ENCODE data around the gene SAXO1. TPM values are rescaled to one million over a fixed set of nuclear protein-coding genes. Genes with fewer than 3 reads are reported as not detected.
"Not testable (repeated sequence)": the region's sequence is repeated elsewhere in the genome, so short reads cannot be mapped to it uniquely, and the experiment has no call there.

The SAXO1 gene
- total RNA-seq, 1 donor from 2014 or later = 0.03 TPM

GRCh38 chr9:18941060-18941740 lies 91.8 kb downstream of the SAXO1 start:
- Histone ChIP-seq H3K9me3 (replicated peaks) (no peaks in the 10 kb centered on the region), H3K27ac (replicated peaks) (no peak overlapping the region), H3K27me3 (ENCODE audit: low read depth) (peaks cover 17% of the 10 kb centered on the region), H3K4me1 (peaks cover 10% of the 10 kb centered on the region), H3K36me3 (no peaks in the 10 kb centered on the region), H3K4me3 (no peak overlapping the region)
- DNase-seq = no peak
- intact Hi-C loops (cut with micrococcal nuclease) = no loop called here
- TF ChIP-seq CTCF (IDR thresholded peaks at IDR 0.05; ENCODE audit: borderline replicate concordance) = no peak

- no peak for TF ChIP-seq CTCF (IDR thresholded peaks at IDR 0.05; ENCODE audit: borderline replicate concordance)
- Histone ChIP-seq H3K9me3 (replicated peaks) (no peaks in the 10 kb centered on the region), H3K4me1 (peaks cover 10% of the 10 kb centered on the region), H3K4me3 (no peak overlapping the region), H3K36me3 (no peaks in the 10 kb centered on the region), H3K27ac (replicated peaks) (no peak overlapping the region), H3K27me3 (ENCODE audit: low read depth) (peaks cover 21% of the 10 kb centered on the region)
- no peak for DNase-seq
- intact Hi-C loops (cut with micrococcal nuclease) = no loop called here
These were observed 93.1 kb downstream of the SAXO1 start for GRCh38 chr9:18939943-18940342.

- Histone ChIP-seq H3K4me1 (peaks cover 5% of the 10 kb centered on the region), H3K27ac (replicated peaks) (no peak overlapping the region)
These were observed 96.7 kb downstream of the SAXO1 start for GRCh38 chr9:18936094-18936871.

GRCh38 chr9:18935541-18935940 lies 97.5 kb downstream of the SAXO1 start:
- no peak overlapping the region for H3K4me3 ChIP-seq
- TF ChIP-seq CTCF (IDR thresholded peaks at IDR 0.05; ENCODE audit: borderline replicate concordance) = no peak
- H3K27me3 ChIP-seq (ENCODE audit: low read depth) = peaks cover 21% of the 10 kb centered on the region
- DNase-seq = no peak
- peaks cover 2% of the 10 kb centered on the region for H3K4me1 ChIP-seq
- H3K27ac ChIP-seq (replicated peaks) = no peak overlapping the region
- H3K9me3 ChIP-seq (replicated peaks) = peaks cover 9% of the 10 kb centered on the region
- H3K36me3 ChIP-seq = no peaks in the 10 kb centered on the region
- intact Hi-C loops (cut with micrococcal nuclease) = no loop called here

More at GRCh38 chr9:18936094-18936871, 96.7 kb downstream of the SAXO1 start:
- TF ChIP-seq CTCF (IDR thresholded peaks at IDR 0.05; ENCODE audit: borderline replicate concordance) = no peak
- intact Hi-C loops (cut with micrococcal nuclease) = no loop called here
- H3K36me3 ChIP-seq = no peaks in the 10 kb centered on the region
- H3K4me3 ChIP-seq = no peak overlapping the region
- no peak for DNase-seq
- peaks cover 21% of the 10 kb centered on the region for H3K27me3 ChIP-seq (ENCODE audit: low read depth)
- H3K9me3 ChIP-seq (replicated peaks) = peaks cover 9% of the 10 kb centered on the region

- H3K27ac ChIP-seq (replicated peaks); DNase-seq; H3K4me1 ChIP-seq; intact Hi-C loops (cut with micrococcal nuclease); H3K9me3 ChIP-seq (replicated peaks); H3K36me3 ChIP-seq; H3K4me3 ChIP-seq; H3K27me3 ChIP-seq (ENCODE audit: low read depth): not testable (repeated sequence)
These were observed 102.4 kb downstream of the SAXO1 start for GRCh38 chr9:18930611-18931010.

- Histone ChIP-seq H3K9me3 (replicated peaks) (no peaks in the 10 kb centered on the region), H3K36me3 (no peaks in the 10 kb centered on the region), H3K4me3 (no peak overlapping the region), H3K27ac (replicated peaks) (no peak overlapping the region), H3K4me1 (no peaks in the 10 kb centered on the region), H3K27me3 (ENCODE audit: low read depth) (no peaks in the 10 kb centered on the region)
- no peak for TF ChIP-seq CTCF (IDR thresholded peaks at IDR 0.05; ENCODE audit: borderline replicate concordance)
- no peak for DNase-seq
- intact Hi-C loops (cut with micrococcal nuclease) = no loop called here
These were observed 104.3 kb downstream of the SAXO1 start for GRCh38 chr9:18928711-18929110.
